KMS-11 (cell line): ENCODE data around the gene C16orf92.

Experiments used
- H2AFZ ChIP-seq: fragments of 200-600 bp; sonication (generic); 2 replicates; pipeline ENCODE4 v1.6.1; 2016; ENCODE audit warnings: antibody characterized with exemption, mixed run types, low read depth
- H3K27ac ChIP-seq: fragments of 200-600 bp; sonication (generic); 2 replicates; pipeline ENCODE4 v1.6.1; 2016; ENCODE audit warnings: mild to moderate bottlenecking, mixed run types
- H3K27me3 ChIP-seq: fragments of 200-600 bp; sonication (generic); 2 replicates; pipeline ENCODE4 v1.6.1; 2017; ENCODE audit warnings: mild to moderate bottlenecking, low read depth, mixed run types, moderate library complexity; ENCODE audit not compliant: insufficient read depth
- H3K36me3 ChIP-seq: fragments of 200-600 bp; sonication (generic); 2 replicates; pipeline ENCODE4 v1.6.1; 2017; ENCODE audit warnings: mild to moderate bottlenecking, mixed run types; ENCODE audit not compliant: insufficient read depth
- H3K4me1 ChIP-seq: fragments of 200-600 bp; sonication (generic); 2 replicates; pipeline ENCODE4 v1.6.1; 2016; ENCODE audit warnings: mild to moderate bottlenecking, low read depth, mixed run types; ENCODE audit not compliant: poor library complexity, severe bottlenecking
- H3K4me2 ChIP-seq: fragments of 200-600 bp; sonication (generic); 2 replicates; pipeline ENCODE4 v1.7.0; 2016; ENCODE audit warnings: mild to moderate bottlenecking, mixed run types
- H3K4me3 ChIP-seq: fragments of 200-600 bp; sonication (generic); IDR thresholded peaks from 2 replicates; pipeline ENCODE4 v1.6.1; 2017; ENCODE audit warnings: low read depth, low read length, mixed read lengths; ENCODE audit not compliant: insufficient read depth
- H3K79me2 ChIP-seq: fragments of 200-600 bp; sonication (generic); 2 replicates; pipeline ENCODE4 v1.6.1; 2016; ENCODE audit warnings: low read depth, mixed run types; ENCODE audit not compliant: insufficient read depth
- H3K9ac ChIP-seq: fragments of 200-600 bp; sonication (generic); 2 replicates; pipeline ENCODE4 v1.6.1; 2016; ENCODE audit warnings: mild to moderate bottlenecking, mixed run types
- H4K20me1 ChIP-seq: fragments of 200-600 bp; sonication (generic); 2 replicates; pipeline ENCODE4 v1.6.1; 2016; ENCODE audit warnings: mild to moderate bottlenecking, mixed run types; ENCODE audit not compliant: insufficient read depth
- TF ChIP-seq, protein P1 (sequence below): fragments of 200-600 bp; sonication (generic); conservative IDR thresholded peaks from 2 replicates; pipeline ENCODE4 v1.6.1; 2017; ENCODE audit warnings: low read depth, mild to moderate bottlenecking, antibody characterized with exemption, low read length, moderate library complexity, mixed read lengths

Gene C16orf92

DNA sequence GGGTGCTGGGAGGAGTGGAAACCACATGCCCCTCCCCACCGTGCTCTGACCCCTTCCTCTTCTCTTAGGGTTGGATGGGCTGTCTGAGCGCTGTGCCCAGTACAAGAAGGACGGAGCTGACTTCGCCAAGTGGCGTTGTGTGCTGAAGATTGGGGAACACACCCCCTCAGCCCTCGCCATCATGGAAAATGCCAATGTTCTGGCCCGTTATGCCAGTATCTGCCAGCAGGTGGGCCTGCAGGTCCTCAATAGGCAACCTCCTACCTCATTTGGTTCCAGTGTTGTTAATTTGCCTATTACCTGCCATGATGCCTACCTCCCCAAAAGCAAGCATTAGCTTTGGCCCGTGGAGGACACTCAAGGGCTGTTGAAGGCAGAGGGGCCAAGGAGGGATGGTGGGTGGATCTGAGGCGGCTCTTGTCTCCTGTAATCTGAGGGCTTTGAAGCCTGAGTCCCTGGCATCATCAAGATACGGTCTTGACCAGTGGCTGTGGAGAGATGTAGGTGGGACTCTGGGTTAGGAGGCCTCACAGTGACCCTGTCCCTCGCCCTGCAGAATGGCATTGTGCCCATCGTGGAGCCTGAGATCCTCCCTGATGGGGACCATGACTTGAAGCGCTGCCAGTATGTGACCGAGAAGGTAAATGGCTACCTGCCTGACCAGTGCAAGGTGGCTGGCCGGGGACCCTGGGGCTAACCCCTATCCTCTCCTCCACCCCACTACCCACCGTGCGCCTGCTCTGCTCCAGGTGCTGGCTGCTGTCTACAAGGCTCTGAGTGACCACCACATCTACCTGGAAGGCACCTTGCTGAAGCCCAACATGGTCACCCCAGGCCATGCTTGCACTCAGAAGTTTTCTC, 46.0 kb downstream of the C16orf92 start:
- no peaks in the 10 kb centered on the region for H3K27me3 ChIP-seq
- H3K4me3 ChIP-seq: no peak overlapping the region
- H3K27ac ChIP-seq: no peak overlapping the region
- H3K4me2 ChIP-seq: no peak overlapping the region
- H3K79me2 ChIP-seq: peaks cover 38% of the 10 kb centered on the region
- H2AFZ ChIP-seq: no peak overlapping the region
- peaks cover 20% of the 10 kb centered on the region for H3K4me1 ChIP-seq
- H3K36me3 ChIP-seq: peaks cover 39% of the 10 kb centered on the region; the same call in 1 of the 2 replicates
- no peak overlapping the region for H3K9ac ChIP-seq
- peaks cover 7% of the 10 kb centered on the region; the same call in 1 of the 2 replicates for H4K20me1 ChIP-seq
- TF ChIP-seq, protein P1, sequence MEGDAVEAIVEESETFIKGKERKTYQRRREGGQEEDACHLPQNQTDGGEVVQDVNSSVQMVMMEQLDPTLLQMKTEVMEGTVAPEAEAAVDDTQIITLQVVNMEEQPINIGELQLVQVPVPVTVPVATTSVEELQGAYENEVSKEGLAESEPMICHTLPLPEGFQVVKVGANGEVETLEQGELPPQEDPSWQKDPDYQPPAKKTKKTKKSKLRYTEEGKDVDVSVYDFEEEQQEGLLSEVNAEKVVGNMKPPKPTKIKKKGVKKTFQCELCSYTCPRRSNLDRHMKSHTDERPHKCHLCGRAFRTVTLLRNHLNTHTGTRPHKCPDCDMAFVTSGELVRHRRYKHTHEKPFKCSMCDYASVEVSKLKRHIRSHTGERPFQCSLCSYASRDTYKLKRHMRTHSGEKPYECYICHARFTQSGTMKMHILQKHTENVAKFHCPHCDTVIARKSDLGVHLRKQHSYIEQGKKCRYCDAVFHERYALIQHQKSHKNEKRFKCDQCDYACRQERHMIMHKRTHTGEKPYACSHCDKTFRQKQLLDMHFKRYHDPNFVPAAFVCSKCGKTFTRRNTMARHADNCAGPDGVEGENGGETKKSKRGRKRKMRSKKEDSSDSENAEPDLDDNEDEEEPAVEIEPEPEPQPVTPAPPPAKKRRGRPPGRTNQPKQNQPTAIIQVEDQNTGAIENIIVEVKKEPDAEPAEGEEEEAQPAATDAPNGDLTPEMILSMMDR: peak; percentile 85

DNA sequence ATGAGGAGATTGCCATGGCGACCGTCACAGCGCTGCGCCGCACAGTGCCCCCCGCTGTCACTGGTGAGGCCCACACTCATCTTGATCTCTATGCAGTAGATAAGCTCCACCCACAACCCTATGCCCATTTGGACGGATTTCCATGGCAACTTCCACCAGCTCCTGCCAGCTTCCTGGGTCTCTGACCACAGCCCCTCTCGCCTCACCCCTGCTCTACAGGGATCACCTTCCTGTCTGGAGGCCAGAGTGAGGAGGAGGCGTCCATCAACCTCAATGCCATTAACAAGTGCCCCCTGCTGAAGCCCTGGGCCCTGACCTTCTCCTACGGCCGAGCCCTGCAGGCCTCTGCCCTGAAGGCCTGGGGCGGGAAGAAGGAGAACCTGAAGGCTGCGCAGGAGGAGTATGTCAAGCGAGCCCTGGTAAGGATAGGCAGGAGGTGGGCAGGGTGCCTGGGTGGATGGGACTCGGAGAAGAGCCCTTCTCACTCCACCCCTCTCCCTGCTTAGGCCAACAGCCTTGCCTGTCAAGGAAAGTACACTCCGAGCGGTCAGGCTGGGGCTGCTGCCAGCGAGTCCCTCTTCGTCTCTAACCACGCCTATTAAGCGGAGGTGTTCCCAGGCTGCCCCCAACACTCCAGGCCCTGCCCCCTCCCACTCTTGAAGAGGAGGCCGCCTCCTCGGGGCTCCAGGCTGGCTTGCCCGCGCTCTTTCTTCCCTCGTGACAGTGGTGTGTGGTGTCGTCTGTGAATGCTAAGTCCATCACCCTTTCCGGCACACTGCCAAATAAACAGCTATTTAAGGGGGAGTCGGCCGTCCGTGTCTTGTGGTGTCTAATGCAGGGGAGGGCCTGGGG, 46.8 kb downstream of the C16orf92 start:
- no peak overlapping the region for H3K4me3 ChIP-seq
- peaks cover 39% of the 10 kb centered on the region; the same call in 1 of the 2 replicates for H3K36me3 ChIP-seq
- no peak overlapping the region for H3K4me2 ChIP-seq
- no peaks in the 10 kb centered on the region for H3K27me3 ChIP-seq
- H4K20me1 ChIP-seq: peaks cover 7% of the 10 kb centered on the region; the same call in 1 of the 2 replicates
- no peak overlapping the region for H3K9ac ChIP-seq
- TF ChIP-seq, protein P1: no peak
- no peak overlapping the region for H3K27ac ChIP-seq
- H3K4me1 ChIP-seq: peaks cover 20% of the 10 kb centered on the region
- H3K79me2 ChIP-seq: peaks cover 30% of the 10 kb centered on the region
- H2AFZ ChIP-seq: no peak overlapping the region

DNA sequence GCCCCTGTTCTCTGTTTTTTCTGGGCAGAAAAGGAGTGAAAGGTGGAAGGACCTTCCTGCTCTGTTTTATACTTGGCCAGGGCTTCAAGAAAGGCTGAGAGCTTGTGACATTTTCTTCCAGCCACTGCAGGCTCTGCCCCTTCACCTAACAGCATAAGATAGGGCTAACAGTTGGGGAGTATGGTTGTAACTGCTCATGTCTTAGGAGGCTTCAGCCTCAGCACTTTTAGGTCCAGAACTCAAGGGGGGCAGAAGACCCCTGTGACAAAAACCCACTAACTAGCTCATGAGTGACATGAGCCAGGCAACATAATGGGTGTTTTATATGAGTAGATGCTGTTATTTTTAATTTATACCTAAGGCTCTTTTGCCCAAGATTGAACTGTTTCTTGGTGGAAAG, 47.5 kb downstream of the C16orf92 start:
- Histone ChIP-seq H3K36me3 (peaks cover 39% of the 10 kb centered on the region; the same call in 1 of the 2 replicates), H3K4me1 (peaks cover 25% of the 10 kb centered on the region), H3K4me3 (no peak overlapping the region), H3K4me2 (no peak overlapping the region), H3K27me3 (no peaks in the 10 kb centered on the region), H2AFZ (no peak overlapping the region), H3K9ac (no peak overlapping the region), H3K27ac (no peak overlapping the region), H4K20me1 (peaks cover 7% of the 10 kb centered on the region; the same call in 1 of the 2 replicates), H3K79me2 (peaks cover 28% of the 10 kb centered on the region)
- TF ChIP-seq, protein P1: no peak
